ENCODE measurements around the gene CDYL.

DNA sequence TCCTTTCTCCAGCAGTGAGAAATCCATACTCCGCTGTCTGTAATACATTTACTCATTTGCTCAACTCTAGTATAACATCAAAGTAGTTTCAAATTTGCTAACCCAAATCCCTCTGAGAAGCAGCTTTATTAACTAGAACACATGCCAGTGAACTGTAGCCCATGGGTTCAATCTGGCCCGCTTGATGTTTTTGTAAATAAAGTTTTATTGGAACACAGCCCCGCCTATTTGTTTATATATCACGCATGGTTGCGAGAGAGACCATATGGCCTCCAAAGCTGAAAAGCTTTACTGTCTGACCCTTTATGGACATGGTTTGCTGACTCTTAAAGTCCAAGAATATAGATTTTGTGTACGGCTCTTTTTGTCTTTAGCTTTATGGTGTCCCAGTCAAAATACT, 32.2 kb downstream of the CDYL start:
- TF ChIP-seq RXRA (IDR thresholded peaks at IDR 0.05) (no peak), RAD21 (IDR thresholded peaks at IDR 0.05) (no peak), JUND (IDR thresholded peaks at IDR 0.05) (no peak), YY1 (IDR thresholded peaks at IDR 0.05) (no peak), TAF1 (conservative IDR thresholded peaks at IDR 0.05) (no peak), EGR1 (IDR thresholded peaks at IDR 0.05; ENCODE audit: low read depth in 2 of 2) (no peak), SP1 (IDR thresholded peaks at IDR 0.05) (no peak)
- TF ChIP-seq, protein P1, sequence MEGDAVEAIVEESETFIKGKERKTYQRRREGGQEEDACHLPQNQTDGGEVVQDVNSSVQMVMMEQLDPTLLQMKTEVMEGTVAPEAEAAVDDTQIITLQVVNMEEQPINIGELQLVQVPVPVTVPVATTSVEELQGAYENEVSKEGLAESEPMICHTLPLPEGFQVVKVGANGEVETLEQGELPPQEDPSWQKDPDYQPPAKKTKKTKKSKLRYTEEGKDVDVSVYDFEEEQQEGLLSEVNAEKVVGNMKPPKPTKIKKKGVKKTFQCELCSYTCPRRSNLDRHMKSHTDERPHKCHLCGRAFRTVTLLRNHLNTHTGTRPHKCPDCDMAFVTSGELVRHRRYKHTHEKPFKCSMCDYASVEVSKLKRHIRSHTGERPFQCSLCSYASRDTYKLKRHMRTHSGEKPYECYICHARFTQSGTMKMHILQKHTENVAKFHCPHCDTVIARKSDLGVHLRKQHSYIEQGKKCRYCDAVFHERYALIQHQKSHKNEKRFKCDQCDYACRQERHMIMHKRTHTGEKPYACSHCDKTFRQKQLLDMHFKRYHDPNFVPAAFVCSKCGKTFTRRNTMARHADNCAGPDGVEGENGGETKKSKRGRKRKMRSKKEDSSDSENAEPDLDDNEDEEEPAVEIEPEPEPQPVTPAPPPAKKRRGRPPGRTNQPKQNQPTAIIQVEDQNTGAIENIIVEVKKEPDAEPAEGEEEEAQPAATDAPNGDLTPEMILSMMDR (IDR thresholded peaks at IDR 0.05; ENCODE audit: low read depth, low read length, missing input control) = no peak
- TF ChIP-seq, protein P2, sequence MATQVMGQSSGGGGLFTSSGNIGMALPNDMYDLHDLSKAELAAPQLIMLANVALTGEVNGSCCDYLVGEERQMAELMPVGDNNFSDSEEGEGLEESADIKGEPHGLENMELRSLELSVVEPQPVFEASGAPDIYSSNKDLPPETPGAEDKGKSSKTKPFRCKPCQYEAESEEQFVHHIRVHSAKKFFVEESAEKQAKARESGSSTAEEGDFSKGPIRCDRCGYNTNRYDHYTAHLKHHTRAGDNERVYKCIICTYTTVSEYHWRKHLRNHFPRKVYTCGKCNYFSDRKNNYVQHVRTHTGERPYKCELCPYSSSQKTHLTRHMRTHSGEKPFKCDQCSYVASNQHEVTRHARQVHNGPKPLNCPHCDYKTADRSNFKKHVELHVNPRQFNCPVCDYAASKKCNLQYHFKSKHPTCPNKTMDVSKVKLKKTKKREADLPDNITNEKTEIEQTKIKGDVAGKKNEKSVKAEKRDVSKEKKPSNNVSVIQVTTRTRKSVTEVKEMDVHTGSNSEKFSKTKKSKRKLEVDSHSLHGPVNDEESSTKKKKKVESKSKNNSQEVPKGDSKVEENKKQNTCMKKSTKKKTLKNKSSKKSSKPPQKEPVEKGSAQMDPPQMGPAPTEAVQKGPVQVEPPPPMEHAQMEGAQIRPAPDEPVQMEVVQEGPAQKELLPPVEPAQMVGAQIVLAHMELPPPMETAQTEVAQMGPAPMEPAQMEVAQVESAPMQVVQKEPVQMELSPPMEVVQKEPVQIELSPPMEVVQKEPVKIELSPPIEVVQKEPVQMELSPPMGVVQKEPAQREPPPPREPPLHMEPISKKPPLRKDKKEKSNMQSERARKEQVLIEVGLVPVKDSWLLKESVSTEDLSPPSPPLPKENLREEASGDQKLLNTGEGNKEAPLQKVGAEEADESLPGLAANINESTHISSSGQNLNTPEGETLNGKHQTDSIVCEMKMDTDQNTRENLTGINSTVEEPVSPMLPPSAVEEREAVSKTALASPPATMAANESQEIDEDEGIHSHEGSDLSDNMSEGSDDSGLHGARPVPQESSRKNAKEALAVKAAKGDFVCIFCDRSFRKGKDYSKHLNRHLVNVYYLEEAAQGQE (IDR thresholded peaks at IDR 0.05) = no peak
- TF ChIP-seq, protein P3, sequence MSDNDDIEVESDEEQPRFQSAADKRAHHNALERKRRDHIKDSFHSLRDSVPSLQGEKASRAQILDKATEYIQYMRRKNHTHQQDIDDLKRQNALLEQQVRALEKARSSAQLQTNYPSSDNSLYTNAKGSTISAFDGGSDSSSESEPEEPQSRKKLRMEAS (IDR thresholded peaks at IDR 0.05) = no peak
- TF ChIP-seq, protein P4, sequence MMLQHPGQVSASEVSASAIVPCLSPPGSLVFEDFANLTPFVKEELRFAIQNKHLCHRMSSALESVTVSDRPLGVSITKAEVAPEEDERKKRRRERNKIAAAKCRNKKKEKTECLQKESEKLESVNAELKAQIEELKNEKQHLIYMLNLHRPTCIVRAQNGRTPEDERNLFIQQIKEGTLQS (IDR thresholded peaks at IDR 0.05) = no peak

Measured in liver (tissue), 3 donors.